K562 (cell line): ENCODE measurements around the gene PGBD1. TPM values are rescaled to one million over a fixed set of nuclear protein-coding genes. Genes with fewer than 3 reads are reported as not detected.

Experiments used
- CBFB ChIP-seq: sonication (generic); formaldehyde crosslinking; IDR thresholded peaks from 2 replicates; pipeline ENCODE4 v1.4.0; 2020; ENCODE audit warnings: mild to moderate bottlenecking, missing genetic modification reagents
- CHD4 ChIP-seq: fragments of 200-600 bp; sonication (generic); IDR thresholded peaks from 3 replicates; pipeline ENCODE4 v1.6.1; 2012; ENCODE audit warnings: low read depth, mild to moderate bottlenecking, mixed read lengths, low read length, inconsistent platforms; ENCODE audit not compliant: insufficient read depth, insufficient replicate concordance, poor library complexity, severe bottlenecking
- CREB1 ChIP-seq, 2 experiments: sonication (generic) in 1 of 2; formaldehyde crosslinking in 1 of 2; IDR thresholded peaks; 2 replicates each; pipeline versions ENCODE4 v1.6.1 to v1.8.0; 2012 to 2022; ENCODE audit warnings: inconsistent platforms in 1 of 2, mild to moderate bottlenecking in 1 of 2, missing genetic modification reagents in 1 of 2, moderate library complexity in 1 of 2
- DIDO1 ChIP-seq: fragments of 450-650 bp; IDR thresholded peaks from 2 replicates; pipeline ENCODE4 v1.6.1; 2016; ENCODE audit warnings: low read depth, missing biosample characterization, missing genetic modification characterization
- ELF2 ChIP-seq: fragments of 250-450 bp; sonication (Bioruptor Pico); IDR thresholded peaks from 2 replicates; pipeline ENCODE4 v1.5.0; 2021; ENCODE audit warnings: mild to moderate bottlenecking
- ESRRA ChIP-seq: fragments of 450-650 bp; IDR thresholded peaks from 2 replicates; pipeline ENCODE4 v1.6.1; 2014; ENCODE audit warnings: low read depth, mild to moderate bottlenecking, moderate library complexity, borderline replicate concordance
- HES1 ChIP-seq: fragments of 450-650 bp; IDR thresholded peaks from 2 replicates; pipeline ENCODE4 v1.6.1; 2016; ENCODE audit warnings: low read depth, mild to moderate bottlenecking, moderate library complexity
- MLLT1 ChIP-seq, 2 experiments: fragments of 450-650 bp; IDR thresholded peaks; 2 replicates each; pipeline ENCODE4 v1.6.1; 2016
- NCOR1 ChIP-seq: fragments of 450-650 bp; IDR thresholded peaks from 2 replicates; pipeline ENCODE4 v1.6.1; 2016; ENCODE audit warnings: mild to moderate bottlenecking, moderate library complexity
- PHF21A ChIP-seq: fragments of 450-650 bp; IDR thresholded peaks from 2 replicates; pipeline ENCODE4 v1.6.1; 2017; ENCODE audit warnings: low read depth, borderline replicate concordance
- PHF8 ChIP-seq: fragments of 200-600 bp; sonication (generic); IDR thresholded peaks from 2 replicates; pipeline ENCODE4 v1.6.1; 2012; ENCODE audit warnings: mixed run types, mild to moderate bottlenecking, inconsistent platforms, low read length, moderate library complexity, borderline replicate concordance
- SFPQ ChIP-seq: fragments of 200-400 bp; formaldehyde crosslinking; IDR thresholded peaks from 2 replicates; pipeline ENCODE4 v1.6.1; 2017; ENCODE audit warnings: mild to moderate bottlenecking, low read depth, low read length, moderate library complexity
- SUPT5H ChIP-seq: fragments of 450-650 bp; IDR thresholded peaks from 2 replicates; pipeline ENCODE4 v1.6.1; 2016
- TAF15 ChIP-seq: fragments of 200-400 bp; formaldehyde crosslinking; IDR thresholded peaks from 2 replicates; pipeline ENCODE4 v1.6.1; 2017; ENCODE audit warnings: mild to moderate bottlenecking, low read depth, low read length, moderate library complexity
- YY1 ChIP-seq, 3 experiments: IDR thresholded peaks; 2 replicates each; pipeline ENCODE4 v1.6.1; 2011; ENCODE audit warnings: low read length in 2 of 3, mild to moderate bottlenecking in 2 of 3, moderate library complexity in 2 of 3, borderline replicate concordance in 1 of 3, control low read depth in 1 of 3, low read depth in 1 of 3; ENCODE audit not compliant: insufficient read depth in 3 of 3, insufficient replicate concordance in 2 of 3, control insufficient read depth in 1 of 3, insufficient read length in 1 of 3; ENCODE audit errors: extremely low read depth in 1 of 3
- ZBTB1 ChIP-seq: sonication (generic); formaldehyde crosslinking; IDR thresholded peaks from 2 replicates; pipeline ENCODE4 v1.8.1; 2023; ENCODE audit warnings: missing genetic modification reagents, low read depth, mild to moderate bottlenecking, borderline replicate concordance
- ZNF263 ChIP-seq: sonication (generic); formaldehyde crosslinking; IDR thresholded peaks from 2 replicates; pipeline ENCODE4 v1.8.0; 2022; ENCODE audit warnings: mild to moderate bottlenecking, missing genetic modification reagents, borderline replicate concordance
- ZNF316 ChIP-seq: fragments of 450-650 bp; IDR thresholded peaks from 2 replicates; pipeline ENCODE4 v1.6.1; 2016
- ZNF347 ChIP-seq: fragments of 450-650 bp; formaldehyde crosslinking; IDR thresholded peaks from 2 replicates; pipeline ENCODE4 v1.4.0; 2020; ENCODE audit warnings: low read depth, mild to moderate bottlenecking, moderate library complexity
- ZNF444 ChIP-seq: fragments of 250-450 bp; sonication (Bioruptor Pico); IDR thresholded peaks from 2 replicates; pipeline ENCODE4 v1.4.0; 2020; ENCODE audit warnings: mild to moderate bottlenecking, moderate library complexity
- polyA plus RNA-seq, 8 experiments: library from polyadenylated mRNA; depleted of rRNA in 4 of 8; stranded (reverse) in 5 of 8; unstranded in 3 of 8; fragments of >200 nt; fragmentation: Nextera tagmentation in 2 of 8; fragmentation: Illumina TruSeq in 1 of 8; extraction: Ambion mirVana in 2 of 8; extraction: Trizol in 1 of 8; gene quantifications; 2 replicates each; pipeline versions ENCODE4 v1.2.1 to v1.2.3, GENCODE V29; 2011 to 2014; ENCODE audit warnings: inconsistent platforms in 1 of 8, missing spikeins in 1 of 8
- total RNA-seq, 7 experiments: library from RNA; depleted of rRNA in 6 of 7; stranded (reverse); fragments of >200 nt in 6 of 7; fragmentation: Illumina TruSeq in 2 of 7; extraction: Trizol in 2 of 7; gene quantifications; 2 replicates each; pipeline versions ENCODE4 v1.2.1 to v1.2.3, GENCODE V29; 2011 to 2021; ENCODE audit warnings: low replicate concordance in 1 of 7

PGBD1 gene
- total and polyA plus RNA-seq, 9 of the 15 experiments (the other 6 are each of a cell fraction or from before 2014, with no cell fraction given), result 3.3 to 9.0 (median 7.3) TPM

- TF ChIP-seq TAF15 (no peak), MLLT1 (IDR thresholded peaks at IDR 0.05) (peak; percentile 96 to 97), CBFB (peak; percentile 69; the same call in 1 of the 2 replicates), CHD4 (peak; percentile 82), ZNF347 (no peak), ZBTB1 (CRISPR knock-in tag) (no peak), HES1 (0 out of 2 replicates have a peak, but pooled peaks have one; percentile 19), ELF2 (peak; percentile 96), CREB1 (IDR thresholded peaks at IDR 0.05) (no peak), CREB1 (CRISPR knock-in tag; IDR thresholded peaks at IDR 0.05) (peak; percentile 44; the same call in 1 of the 2 replicates), ZNF263 (CRISPR knock-in tag) (peak; percentile 52; the same call in 1 of the 2 replicates), DIDO1 (tag) (peak; percentile 72; the same call in 1 of the 2 replicates), NCOR1 (peak; percentile 49; the same call in 1 of the 2 replicates), SFPQ (no peak), PHF21A (peak; percentile 96), PHF8 (peak; percentile 86), ZNF444 (CRISPR knock-in tag) (no peak), SUPT5H (peak; percentile 98), YY1 (IDR thresholded peaks at IDR 0.05; ENCODE audit: borderline replicate concordance in 1 of 3, control insufficient read depth in 1 of 3, extremely low read depth in 1 of 3, insufficient read depth in 3 of 3, insufficient read length in 1 of 3, insufficient replicate concordance in 2 of 3, low read depth in 1 of 3, low read length in 2 of 3) (peak in 1 of 3 experiments; percentile 55), ESRRA (peak; percentile 97), ZNF316 (peak; percentile 72)
Measured at GRCh38 chr6:28349892-28350737, 68.7 kb downstream of the PGBD1 start, which contains the start of gene ZKSCAN3 (continued).
